SK-N-SH treated with all-trans-retinoic acid at 6 μM for 48 hours (cell line): ENCODE measurements around the gene TOM1L1.
A peak's percentile ranks its signal among the peaks of the same experiment; 100 is the strongest.

Experiments used
- ATAC-seq: fragments of 200-7000 bp; cut with Tn5 transposase; 3 replicates; pipeline ENCODE4 v1.9.1; 2020; ENCODE audit warnings: mild to moderate bottlenecking, moderate library complexity
- ARNTL ChIP-seq: fragments of 450-650 bp; formaldehyde crosslinking; IDR thresholded peaks from 2 replicates; pipeline ENCODE4 v1.5.0; 2020; ENCODE audit warnings: low read depth, mild to moderate bottlenecking, moderate library complexity, borderline replicate concordance
- BACH2 ChIP-seq: fragments of 250-450 bp; sonication (Bioruptor Pico); IDR thresholded peaks from 2 replicates; pipeline ENCODE4 v1.9.0; 2021; ENCODE audit warnings: mild to moderate bottlenecking, borderline replicate concordance
- CSDC2 ChIP-seq: fragments of 250-450 bp; sonication (Bioruptor Pico); IDR thresholded peaks from 2 replicates; pipeline ENCODE4 v1.5.0; 2020; ENCODE audit warnings: mild to moderate bottlenecking, moderate library complexity
- ESRRG ChIP-seq: fragments of 250-450 bp; sonication (Bioruptor Pico); IDR thresholded peaks from 2 replicates; pipeline ENCODE4 v1.6.1; 2021; ENCODE audit warnings: mild to moderate bottlenecking
- GLIS3 ChIP-seq: fragments of 250-450 bp; sonication (Bioruptor Pico); IDR thresholded peaks from 2 replicates; pipeline ENCODE4 v1.5.0; 2020; ENCODE audit warnings: mild to moderate bottlenecking, moderate library complexity
- ISL1 ChIP-seq: fragments of 250-450 bp; sonication (Bioruptor Pico); IDR thresholded peaks from 2 replicates; pipeline ENCODE4 v2.1.2; 2022; ENCODE audit warnings: mild to moderate bottlenecking, moderate library complexity
- OSR1 ChIP-seq: fragments of 250-450 bp; sonication (Bioruptor Pico); IDR thresholded peaks from 2 replicates; pipeline ENCODE4 v1.8.0; 2022; ENCODE audit warnings: moderate library complexity, mild to moderate bottlenecking, inconsistent platforms
- PPARA ChIP-seq: fragments of 250-450 bp; sonication (Bioruptor Pico); IDR thresholded peaks from 2 replicates; pipeline ENCODE4 v1.5.0; 2020; ENCODE audit warnings: mild to moderate bottlenecking, borderline replicate concordance
- RARB ChIP-seq: fragments of 250-450 bp; sonication (Bioruptor Pico); IDR thresholded peaks from 2 replicates; pipeline ENCODE4 v1.8.0; 2021; ENCODE audit warnings: mild to moderate bottlenecking, moderate library complexity
- SNAI2 ChIP-seq: fragments of 250-450 bp; sonication (Bioruptor Pico); IDR thresholded peaks from 2 replicates; pipeline ENCODE4 v1.5.0; 2020; ENCODE audit warnings: mild to moderate bottlenecking, moderate library complexity
- TCF4 ChIP-seq: fragments of 250-450 bp; sonication (Bioruptor Pico); IDR thresholded peaks from 2 replicates; pipeline ENCODE4 v1.8.0; 2021; ENCODE audit warnings: mild to moderate bottlenecking, moderate library complexity, borderline replicate concordance
- TOX ChIP-seq: fragments of 250-450 bp; sonication (Bioruptor Pico); IDR thresholded peaks from 2 replicates; pipeline ENCODE4 v1.8.0; 2021; ENCODE audit warnings: mild to moderate bottlenecking, moderate library complexity, borderline replicate concordance
- ZC3H10 ChIP-seq: fragments of 250-450 bp; sonication (Bioruptor Pico); IDR thresholded peaks from 2 replicates; pipeline ENCODE4 v1.5.1; 2021; ENCODE audit warnings: mild to moderate bottlenecking, moderate library complexity
- ZFP3 ChIP-seq: fragments of 250-450 bp; sonication (Bioruptor Pico); IDR thresholded peaks from 2 replicates; pipeline ENCODE4 v1.5.0; 2020; ENCODE audit warnings: mild to moderate bottlenecking, moderate library complexity
- ZFP30 ChIP-seq: fragments of 450-650 bp; formaldehyde crosslinking; IDR thresholded peaks from 2 replicates; pipeline ENCODE4 v1.5.0; 2022; ENCODE audit warnings: mild to moderate bottlenecking, moderate library complexity
- ZNF565 ChIP-seq: fragments of 450-650 bp; formaldehyde crosslinking; conservative IDR thresholded peaks from 2 replicates; pipeline ENCODE4 v1.5.0; 2020; ENCODE audit warnings: low read depth, mild to moderate bottlenecking, moderate library complexity
- ZNF70 ChIP-seq: fragments of 450-650 bp; formaldehyde crosslinking; IDR thresholded peaks from 2 replicates; pipeline ENCODE4 v1.5.0; 2020; ENCODE audit warnings: mild to moderate bottlenecking, moderate library complexity
- ZNF8 ChIP-seq: fragments of 450-650 bp; formaldehyde crosslinking; IDR thresholded peaks from 2 replicates; pipeline ENCODE4 v1.5.0; 2020; ENCODE audit warnings: mild to moderate bottlenecking, moderate library complexity
- TF ChIP-seq, protein P1 (sequence below): fragments of 250-450 bp; sonication (Bioruptor Pico); IDR thresholded peaks from 2 replicates; pipeline ENCODE4 v1.5.1; 2020; ENCODE audit warnings: low read depth, mild to moderate bottlenecking, moderate library complexity
- TF ChIP-seq, protein P2 (sequence below): fragments of 250-450 bp; sonication (Bioruptor Pico); IDR thresholded peaks from 2 replicates; pipeline ENCODE4 v1.8.0; 2021; ENCODE audit warnings: low read depth, mild to moderate bottlenecking, moderate library complexity, borderline replicate concordance
- TF ChIP-seq, protein P3 (sequence below): fragments of 250-450 bp; sonication (Bioruptor Pico); IDR thresholded peaks from 2 replicates; pipeline ENCODE4 v1.8.0; 2020; ENCODE audit warnings: mild to moderate bottlenecking, moderate library complexity, borderline replicate concordance
- TF ChIP-seq, protein P4 (sequence below): fragments of 250-450 bp; sonication (Bioruptor Pico); IDR thresholded peaks from 2 replicates; pipeline ENCODE4 v1.5.0; 2020; ENCODE audit warnings: mild to moderate bottlenecking, moderate library complexity
- TF ChIP-seq, protein P5 (sequence below): fragments of 250-450 bp; sonication (Bioruptor Pico); IDR thresholded peaks from 2 replicates; pipeline ENCODE4 v1.5.1; 2021; ENCODE audit warnings: mild to moderate bottlenecking, moderate library complexity

TOM1L1 gene

DNA sequence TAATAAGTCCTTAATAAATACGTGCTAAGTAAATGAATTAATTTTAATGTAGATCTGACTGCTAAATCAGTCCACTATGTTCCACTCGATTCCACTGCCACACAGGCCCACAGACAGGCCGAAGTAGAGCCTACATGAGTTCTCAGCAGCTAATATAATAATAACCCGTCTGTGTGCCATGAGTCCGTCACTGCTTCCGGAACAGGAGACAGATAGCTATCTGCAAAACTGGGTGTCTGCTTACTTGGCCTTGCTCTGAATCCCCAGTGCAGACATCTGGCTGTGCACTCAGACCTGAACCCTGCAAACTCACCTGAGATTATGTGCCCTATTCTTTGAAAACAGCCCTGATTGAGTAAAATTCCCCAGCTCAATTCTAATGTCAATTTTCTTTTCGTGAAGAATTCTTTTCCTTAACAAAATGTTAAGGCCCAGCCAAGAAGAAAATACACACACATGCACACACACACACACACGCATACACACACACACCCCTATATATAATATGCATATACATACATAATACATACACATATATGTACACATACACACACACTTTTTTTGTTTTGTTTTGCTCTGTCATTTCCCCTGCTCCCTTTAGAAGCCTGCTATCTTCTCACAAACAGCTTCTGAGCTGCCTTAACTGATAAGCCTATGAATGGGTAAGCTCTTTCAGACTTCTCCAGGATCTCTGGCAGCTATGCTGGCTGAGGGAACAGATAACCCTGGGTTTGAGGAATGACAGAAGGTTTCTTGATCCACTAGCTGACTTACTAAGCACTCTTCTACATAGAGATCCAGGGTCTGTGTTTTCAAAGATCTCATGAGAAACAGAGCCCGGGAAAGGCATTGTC lies 39.8 kb upstream of the TOM1L1 start:
- peak; percentile 48; the same call in 1 of the 3 replicates for ATAC-seq
- TF ChIP-seq GLIS3 (CRISPR knock-in tag) (no peak), ESRRG (no peak), ZFP30 (no peak), BACH2 (CRISPR knock-in tag) (no peak), CSDC2 (CRISPR knock-in tag) (no peak), ZNF8 (CRISPR knock-in tag) (peak; percentile 38), ARNTL (no peak), OSR1 (CRISPR knock-in tag) (no peak), PPARA (no peak), TCF4 (CRISPR knock-in tag) (peak; percentile 91), ZNF565 (no peak), ZFP3 (CRISPR knock-in tag) (no peak; the same call in 1 of the 2 replicates), SNAI2 (CRISPR knock-in tag) (no peak; the same call in 1 of the 2 replicates), TOX (CRISPR knock-in tag) (no peak), ZC3H10 (no peak), ISL1 (CRISPR knock-in tag) (no peak), RARB (CRISPR knock-in tag) (no peak), ZNF70 (CRISPR knock-in tag) (peak; percentile 43; the same call in 1 of the 2 replicates)
- TF ChIP-seq, protein P1, sequence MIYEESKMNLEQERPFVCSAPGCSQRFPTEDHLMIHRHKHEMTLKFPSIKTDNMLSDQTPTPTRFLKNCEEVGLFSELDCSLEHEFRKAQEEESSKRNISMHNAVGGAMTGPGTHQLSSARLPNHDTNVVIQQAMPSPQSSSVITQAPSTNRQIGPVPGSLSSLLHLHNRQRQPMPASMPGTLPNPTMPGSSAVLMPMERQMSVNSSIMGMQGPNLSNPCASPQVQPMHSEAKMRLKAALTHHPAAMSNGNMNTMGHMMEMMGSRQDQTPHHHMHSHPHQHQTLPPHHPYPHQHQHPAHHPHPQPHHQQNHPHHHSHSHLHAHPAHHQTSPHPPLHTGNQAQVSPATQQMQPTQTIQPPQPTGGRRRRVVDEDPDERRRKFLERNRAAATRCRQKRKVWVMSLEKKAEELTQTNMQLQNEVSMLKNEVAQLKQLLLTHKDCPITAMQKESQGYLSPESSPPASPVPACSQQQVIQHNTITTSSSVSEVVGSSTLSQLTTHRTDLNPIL = no peak
- TF ChIP-seq, protein P2, sequence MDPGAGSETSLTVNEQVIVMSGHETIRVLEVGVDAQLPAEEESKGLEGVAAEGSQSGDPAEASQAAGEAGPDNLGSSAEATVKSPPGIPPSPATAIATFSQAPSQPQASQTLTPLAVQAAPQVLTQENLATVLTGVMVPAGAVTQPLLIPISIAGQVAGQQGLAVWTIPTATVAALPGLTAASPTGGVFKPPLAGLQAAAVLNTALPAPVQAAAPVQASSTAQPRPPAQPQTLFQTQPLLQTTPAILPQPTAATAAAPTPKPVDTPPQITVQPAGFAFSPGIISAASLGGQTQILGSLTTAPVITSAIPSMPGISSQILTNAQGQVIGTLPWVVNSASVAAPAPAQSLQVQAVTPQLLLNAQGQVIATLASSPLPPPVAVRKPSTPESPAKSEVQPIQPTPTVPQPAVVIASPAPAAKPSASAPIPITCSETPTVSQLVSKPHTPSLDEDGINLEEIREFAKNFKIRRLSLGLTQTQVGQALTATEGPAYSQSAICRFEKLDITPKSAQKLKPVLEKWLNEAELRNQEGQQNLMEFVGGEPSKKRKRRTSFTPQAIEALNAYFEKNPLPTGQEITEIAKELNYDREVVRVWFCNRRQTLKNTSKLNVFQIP = no peak
- TF ChIP-seq, protein P3, sequence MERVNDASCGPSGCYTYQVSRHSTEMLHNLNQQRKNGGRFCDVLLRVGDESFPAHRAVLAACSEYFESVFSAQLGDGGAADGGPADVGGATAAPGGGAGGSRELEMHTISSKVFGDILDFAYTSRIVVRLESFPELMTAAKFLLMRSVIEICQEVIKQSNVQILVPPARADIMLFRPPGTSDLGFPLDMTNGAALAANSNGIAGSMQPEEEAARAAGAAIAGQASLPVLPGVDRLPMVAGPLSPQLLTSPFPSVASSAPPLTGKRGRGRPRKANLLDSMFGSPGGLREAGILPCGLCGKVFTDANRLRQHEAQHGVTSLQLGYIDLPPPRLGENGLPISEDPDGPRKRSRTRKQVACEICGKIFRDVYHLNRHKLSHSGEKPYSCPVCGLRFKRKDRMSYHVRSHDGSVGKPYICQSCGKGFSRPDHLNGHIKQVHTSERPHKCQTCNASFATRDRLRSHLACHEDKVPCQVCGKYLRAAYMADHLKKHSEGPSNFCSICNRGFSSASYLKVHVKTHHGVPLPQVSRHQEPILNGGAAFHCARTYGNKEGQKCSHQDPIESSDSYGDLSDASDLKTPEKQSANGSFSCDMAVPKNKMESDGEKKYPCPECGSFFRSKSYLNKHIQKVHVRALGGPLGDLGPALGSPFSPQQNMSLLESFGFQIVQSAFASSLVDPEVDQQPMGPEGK (CRISPR knock-in tag) = no peak
- TF ChIP-seq, protein P4, sequence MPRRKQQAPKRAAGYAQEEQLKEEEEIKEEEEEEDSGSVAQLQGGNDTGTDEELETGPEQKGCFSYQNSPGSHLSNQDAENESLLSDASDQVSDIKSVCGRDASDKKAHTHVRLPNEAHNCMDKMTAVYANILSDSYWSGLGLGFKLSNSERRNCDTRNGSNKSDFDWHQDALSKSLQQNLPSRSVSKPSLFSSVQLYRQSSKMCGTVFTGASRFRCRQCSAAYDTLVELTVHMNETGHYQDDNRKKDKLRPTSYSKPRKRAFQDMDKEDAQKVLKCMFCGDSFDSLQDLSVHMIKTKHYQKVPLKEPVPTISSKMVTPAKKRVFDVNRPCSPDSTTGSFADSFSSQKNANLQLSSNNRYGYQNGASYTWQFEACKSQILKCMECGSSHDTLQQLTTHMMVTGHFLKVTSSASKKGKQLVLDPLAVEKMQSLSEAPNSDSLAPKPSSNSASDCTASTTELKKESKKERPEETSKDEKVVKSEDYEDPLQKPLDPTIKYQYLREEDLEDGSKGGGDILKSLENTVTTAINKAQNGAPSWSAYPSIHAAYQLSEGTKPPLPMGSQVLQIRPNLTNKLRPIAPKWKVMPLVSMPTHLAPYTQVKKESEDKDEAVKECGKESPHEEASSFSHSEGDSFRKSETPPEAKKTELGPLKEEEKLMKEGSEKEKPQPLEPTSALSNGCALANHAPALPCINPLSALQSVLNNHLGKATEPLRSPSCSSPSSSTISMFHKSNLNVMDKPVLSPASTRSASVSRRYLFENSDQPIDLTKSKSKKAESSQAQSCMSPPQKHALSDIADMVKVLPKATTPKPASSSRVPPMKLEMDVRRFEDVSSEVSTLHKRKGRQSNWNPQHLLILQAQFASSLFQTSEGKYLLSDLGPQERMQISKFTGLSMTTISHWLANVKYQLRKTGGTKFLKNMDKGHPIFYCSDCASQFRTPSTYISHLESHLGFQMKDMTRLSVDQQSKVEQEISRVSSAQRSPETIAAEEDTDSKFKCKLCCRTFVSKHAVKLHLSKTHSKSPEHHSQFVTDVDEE (CRISPR knock-in tag) = peak; percentile 96
- TF ChIP-seq, protein P5, sequence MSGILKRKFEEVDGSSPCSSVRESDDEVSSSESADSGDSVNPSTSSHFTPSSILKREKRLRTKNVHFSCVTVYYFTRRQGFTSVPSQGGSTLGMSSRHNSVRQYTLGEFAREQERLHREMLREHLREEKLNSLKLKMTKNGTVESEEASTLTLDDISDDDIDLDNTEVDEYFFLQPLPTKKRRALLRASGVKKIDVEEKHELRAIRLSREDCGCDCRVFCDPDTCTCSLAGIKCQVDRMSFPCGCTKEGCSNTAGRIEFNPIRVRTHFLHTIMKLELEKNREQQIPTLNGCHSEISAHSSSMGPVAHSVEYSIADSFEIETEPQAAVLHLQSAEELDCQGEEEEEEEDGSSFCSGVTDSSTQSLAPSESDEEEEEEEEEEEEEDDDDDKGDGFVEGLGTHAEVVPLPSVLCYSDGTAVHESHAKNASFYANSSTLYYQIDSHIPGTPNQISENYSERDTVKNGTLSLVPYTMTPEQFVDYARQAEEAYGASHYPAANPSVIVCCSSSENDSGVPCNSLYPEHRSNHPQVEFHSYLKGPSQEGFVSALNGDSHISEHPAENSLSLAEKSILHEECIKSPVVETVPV (CRISPR knock-in tag) = 0 out of 2 replicates have a peak, but pooled peaks have one; percentile 25

DNA sequence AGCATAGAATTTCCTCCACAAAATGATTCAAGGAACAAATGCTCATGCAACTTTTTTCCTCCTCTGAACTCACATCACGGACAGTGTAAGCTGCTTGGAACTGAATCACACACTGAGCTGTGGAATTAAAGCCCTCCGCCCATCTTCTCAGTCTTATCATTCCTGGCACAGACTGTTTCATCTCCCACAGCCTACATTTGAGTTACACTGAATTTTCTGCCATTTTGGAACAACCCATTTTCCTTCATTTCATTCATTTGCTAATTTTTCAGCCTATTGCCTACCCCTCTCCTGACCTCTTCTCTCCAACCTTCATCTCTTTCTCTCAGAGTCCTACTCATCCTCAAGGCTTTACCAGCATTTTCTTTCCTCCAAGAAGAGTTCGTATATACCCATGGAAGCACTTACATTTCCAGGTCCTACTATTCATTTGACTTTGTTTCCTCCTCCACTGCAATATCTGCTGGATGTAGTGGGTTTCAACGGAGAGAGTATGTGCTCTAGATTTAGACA lies 39.1 kb upstream of the TOM1L1 start:
- no peak for ATAC-seq
- TF ChIP-seq BACH2 (CRISPR knock-in tag) (no peak), ZNF8 (CRISPR knock-in tag) (no peak), ZFP3 (CRISPR knock-in tag) (no peak), TCF4 (CRISPR knock-in tag) (no peak), ISL1 (CRISPR knock-in tag) (no peak), SNAI2 (CRISPR knock-in tag) (no peak), ARNTL (no peak), GLIS3 (CRISPR knock-in tag) (no peak)
- TF ChIP-seq, protein P5 (CRISPR knock-in tag) = no peak
- TF ChIP-seq, protein P3 (CRISPR knock-in tag) = no peak
- TF ChIP-seq, protein P4 (CRISPR knock-in tag) = no peak
